Gastroesophageal sphincter (tissue), 4 donors: ENCODE data around the gene MRPS23. TPM values are rescaled to one million over a fixed set of nuclear protein-coding genes. Genes with fewer than 3 reads are reported as not detected.

Source experiments
- ATAC-seq: fragments of 150-250 bp; one replicate; pipeline ENCODE4 v1.9.1; 2016; ENCODE audit warnings: mild to moderate bottlenecking, moderate library complexity
- H3K27ac ChIP-seq, 4 donors: fragments of 200-600 bp; sonication (generic) in 3 of 4; 1 replicate in 3 of 4; 2 replicates in 1 of 4; pipeline ENCODE4 v1.5.1; 2016 to 2019
- H3K27me3 ChIP-seq: fragments of 200-600 bp; sonication (generic); one replicate; pipeline ENCODE4 v1.5.1; 2019
- H3K36me3 ChIP-seq, 2 donors: fragments of 200-600 bp; sonication (generic); one replicate each; pipeline ENCODE4 v1.5.1; 2019; ENCODE audit warnings: control low read depth in 1 of 2
- H3K4me1 ChIP-seq, 3 donors: fragments of 200-600 bp; sonication (generic); 1 replicate in 2 of 3; 2 replicates in 1 of 3; pipeline ENCODE4 v1.5.1; 2016 to 2019; ENCODE audit warnings: control low read depth in 2 of 3
- H3K4me3 ChIP-seq, 2 donors: fragments of 200-600 bp; sonication (generic); one replicate each; pipeline ENCODE4 v1.5.1; 2019; ENCODE audit warnings: mild to moderate bottlenecking in 1 of 2, moderate library complexity in 1 of 2
- H3K9me3 ChIP-seq, 3 donors: fragments of 200-600 bp; sonication (generic); one replicate each; pipeline ENCODE4 v1.5.1; 2017 to 2019; ENCODE audit warnings: control low read depth in 2 of 3
- EP300 ChIP-seq: sonication (generic); formaldehyde crosslinking; IDR thresholded peaks from one replicate; pipeline ENCODE4 v1.6.1; 2017; ENCODE audit warnings: antibody characterized with exemption, mild to moderate bottlenecking
- POLR2A ChIP-seq, 2 donors: fragments of 450-650 bp; IDR thresholded peaks; one replicate each; pipeline ENCODE4 v1.6.1; 2017; ENCODE audit warnings: antibody characterized with exemption in 2 of 2, mild to moderate bottlenecking in 2 of 2, moderate library complexity in 1 of 2
- POLR2AphosphoS5 ChIP-seq: sonication (generic); formaldehyde crosslinking; IDR thresholded peaks from one replicate; pipeline ENCODE4 v1.6.1; 2017; ENCODE audit warnings: antibody characterized with exemption
- WGBS, 2 donors: methylation state at CpG; one replicate each; pipeline ENCODE4 v1.1.5; 2018; ENCODE audit warnings: low coverage in 1 of 2; 5-methylcytosine and 5-hydroxymethylcytosine counted together
- total RNA-seq, 4 donors: library from RNA; depleted of rRNA; stranded (reverse); fragments of >200 nt; gene quantifications; one replicate each; pipeline ENCODE4 v1.1.0, GENCODE V29; 2016
- TF ChIP-seq, protein P1 (sequence below), 4 experiments: fragments of 200-600 bp in 2 of 4; fragments of 450-650 bp in 2 of 4; sonication (generic) in 1 of 4; IDR thresholded peaks; one replicate each; pipeline ENCODE4 v1.5.1; 2017 to 2019; ENCODE audit warnings: antibody characterized with exemption in 4 of 4, mild to moderate bottlenecking in 2 of 4, moderate library complexity in 2 of 4

Gene MRPS23
- total RNA-seq, 4 donors from 2014 or later = 23.0 to 24.8 (median 24.5) TPM

GRCh38 chr17:57861000-57861789, 11.4 kb upstream of the MRPS23 start:
- Histone ChIP-seq H3K4me1 (peaks cover 0 to 74% (median 27%) of the 10 kb centered on the region in 3 donors), H3K9me3 (no peaks in the 10 kb centered on the region), H3K4me3 (peak overlapping the region; percentile 42 to 63), H3K36me3 (peaks cover 0 to 22% of the 10 kb centered on the region in 2 donors), H3K27ac (peak overlapping the region; percentile 94 to 99 (median 98)), H3K27me3 (no peaks in the 10 kb centered on the region)
- WGBS, 2 donors = 0 to 1% methylated on average over 6 to 16 of the region's 34 CpGs
- TF ChIP-seq EP300 (no peak), POLR2A (IDR thresholded peaks at IDR 0.05) (no peak), POLR2AphosphoS5 (peak; percentile 58)
- TF ChIP-seq, protein P1, sequence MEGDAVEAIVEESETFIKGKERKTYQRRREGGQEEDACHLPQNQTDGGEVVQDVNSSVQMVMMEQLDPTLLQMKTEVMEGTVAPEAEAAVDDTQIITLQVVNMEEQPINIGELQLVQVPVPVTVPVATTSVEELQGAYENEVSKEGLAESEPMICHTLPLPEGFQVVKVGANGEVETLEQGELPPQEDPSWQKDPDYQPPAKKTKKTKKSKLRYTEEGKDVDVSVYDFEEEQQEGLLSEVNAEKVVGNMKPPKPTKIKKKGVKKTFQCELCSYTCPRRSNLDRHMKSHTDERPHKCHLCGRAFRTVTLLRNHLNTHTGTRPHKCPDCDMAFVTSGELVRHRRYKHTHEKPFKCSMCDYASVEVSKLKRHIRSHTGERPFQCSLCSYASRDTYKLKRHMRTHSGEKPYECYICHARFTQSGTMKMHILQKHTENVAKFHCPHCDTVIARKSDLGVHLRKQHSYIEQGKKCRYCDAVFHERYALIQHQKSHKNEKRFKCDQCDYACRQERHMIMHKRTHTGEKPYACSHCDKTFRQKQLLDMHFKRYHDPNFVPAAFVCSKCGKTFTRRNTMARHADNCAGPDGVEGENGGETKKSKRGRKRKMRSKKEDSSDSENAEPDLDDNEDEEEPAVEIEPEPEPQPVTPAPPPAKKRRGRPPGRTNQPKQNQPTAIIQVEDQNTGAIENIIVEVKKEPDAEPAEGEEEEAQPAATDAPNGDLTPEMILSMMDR (IDR thresholded peaks at IDR 0.05) = no peak
- peak; percentile 46 for ATAC-seq

DNA sequence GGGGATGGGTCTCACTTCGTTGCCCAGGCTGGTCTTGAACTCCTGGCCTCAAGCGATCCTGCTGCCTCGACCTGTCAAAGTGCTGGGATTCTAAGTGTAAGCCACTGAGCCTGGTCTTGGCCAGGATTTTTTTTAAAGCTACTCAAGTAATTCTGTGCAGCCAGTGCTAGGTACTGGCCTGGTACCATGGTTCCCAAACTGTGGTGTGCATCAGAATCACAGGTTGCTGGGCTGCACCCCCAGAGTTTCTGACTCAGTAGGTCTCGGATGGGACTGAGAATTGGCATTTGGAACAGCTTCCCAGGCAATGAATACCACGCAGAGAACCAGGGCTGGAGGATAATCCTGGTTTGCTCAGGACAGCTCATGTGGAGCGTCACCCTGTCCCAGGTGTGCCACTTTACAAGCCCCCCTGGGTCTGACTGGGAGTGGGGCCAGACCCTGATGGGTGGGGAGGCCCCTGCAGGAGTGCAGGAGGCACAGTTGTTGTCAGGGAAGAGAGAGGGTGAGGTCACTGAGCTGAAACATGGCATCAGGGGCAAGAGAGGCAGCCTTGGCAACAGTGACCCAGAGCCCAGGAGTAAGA, 10.7 kb upstream of the MRPS23 start:
- peaks cover 0 to 15% of the 10 kb centered on the region in 2 donors for H3K36me3 ChIP-seq
- H3K4me1 ChIP-seq = peaks cover 0 to 81% (median 27%) of the 10 kb centered on the region in 3 donors
- no peak for ATAC-seq
- peak overlapping the region; percentile 94 to 99 (median 98) for H3K27ac ChIP-seq
- peak overlapping the region in 1 of 2 donors; percentile 63 for H3K4me3 ChIP-seq
- no CpG with 5 or more reads among the region's 6 CpGs for WGBS, 2 donors
- H3K27me3 ChIP-seq = no peaks in the 10 kb centered on the region
- no peaks in the 10 kb centered on the region for H3K9me3 ChIP-seq
- TF ChIP-seq POLR2A (IDR thresholded peaks at IDR 0.05) = no peak
- TF ChIP-seq, protein P1 (IDR thresholded peaks at IDR 0.05) = no peak
- no peak for TF ChIP-seq POLR2AphosphoS5
- TF ChIP-seq EP300 = no peak

DNA sequence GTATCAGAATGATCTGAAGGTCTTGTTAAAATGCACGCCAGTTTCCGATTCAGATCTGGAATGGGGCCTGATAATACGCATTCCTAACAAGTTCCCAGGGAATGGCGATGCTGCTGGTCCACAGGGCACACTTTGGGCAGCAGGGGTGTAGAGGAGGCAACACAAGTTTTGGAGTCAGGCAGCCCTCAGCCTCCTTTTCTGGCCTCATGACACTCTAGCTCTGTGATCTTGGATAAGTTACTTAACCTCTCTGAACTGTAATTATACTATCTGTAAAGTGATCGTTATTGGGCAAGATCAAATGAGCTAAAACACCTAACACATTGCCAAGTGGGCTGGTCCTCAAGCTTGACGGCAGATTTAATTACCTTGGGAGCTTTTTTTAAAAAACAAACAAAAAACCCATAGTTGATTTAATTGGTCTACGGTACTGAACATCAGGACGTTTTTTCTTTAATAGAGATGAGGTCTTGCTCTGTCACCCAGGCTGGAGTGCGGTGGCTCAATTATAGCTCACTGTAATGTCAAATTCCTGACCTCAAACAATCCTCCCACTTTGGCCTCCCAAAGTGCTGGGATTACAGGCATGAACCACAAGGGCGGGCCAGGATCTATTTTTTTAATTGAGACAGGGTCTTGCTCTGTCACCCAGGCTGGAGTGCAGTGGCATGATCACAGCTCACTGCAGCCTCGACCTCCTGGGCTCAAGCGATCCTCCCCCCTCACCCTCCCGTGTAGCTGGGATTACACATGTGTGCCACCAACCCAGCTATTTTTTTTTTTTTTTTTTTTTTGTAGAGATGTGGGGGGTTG, 10.0 kb upstream of the MRPS23 start:
- WGBS, 2 donors = 44 to 47% methylated on average over 9 to 10 of the region's 13 CpGs

DNA sequence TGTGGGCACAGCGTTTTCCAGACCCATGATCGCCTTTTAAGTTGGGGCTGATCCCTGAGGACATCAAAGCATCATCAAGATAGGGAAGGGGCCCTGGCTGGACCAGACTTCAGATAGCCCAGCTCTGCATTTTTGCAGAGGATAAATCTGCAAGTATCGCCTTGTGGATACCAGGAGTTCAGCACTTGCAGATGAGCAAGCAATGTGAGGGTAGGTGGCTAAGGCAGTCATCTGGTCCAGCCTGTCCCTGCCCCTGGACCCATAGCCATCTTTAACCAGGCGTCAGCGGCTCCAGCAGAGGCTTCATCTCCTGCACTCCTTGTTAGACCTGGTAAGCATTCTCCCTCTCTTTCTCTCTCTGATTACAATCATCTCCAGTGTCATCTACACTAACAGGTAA, 9.0 kb upstream of the MRPS23 start:
- TF ChIP-seq POLR2AphosphoS5 (no peak), EP300 (no peak), POLR2A (IDR thresholded peaks at IDR 0.05) (no peak)
- TF ChIP-seq, protein P1 (IDR thresholded peaks at IDR 0.05) = no peak
- no peaks in the 10 kb centered on the region for H3K27me3 ChIP-seq
- ATAC-seq = no peak
- H3K4me1 ChIP-seq = peaks cover 0 to 88% (median 27%) of the 10 kb centered on the region in 3 donors
- H3K36me3 ChIP-seq = no peaks in the 10 kb centered on the region
- no peak overlapping the region for H3K4me3 ChIP-seq
- H3K9me3 ChIP-seq = no peaks in the 10 kb centered on the region
- H3K27ac ChIP-seq = peak overlapping the region in 3 of 4 donors; percentile 97 to 99 (median 98)
- WGBS, 2 donors = 74 to 79% methylated on average over 2 of the region's 5 CpGs

More for the DNA sequence above, 10.0 kb upstream of the MRPS23 start:
- no peak overlapping the region for H3K4me3 ChIP-seq
- H3K9me3 ChIP-seq = no peaks in the 10 kb centered on the region
- peak overlapping the region; percentile 94 to 99 (median 98) for H3K27ac ChIP-seq
- TF ChIP-seq EP300 (no peak), POLR2A (IDR thresholded peaks at IDR 0.05) (no peak), POLR2AphosphoS5 (no peak)
- TF ChIP-seq, protein P1 (IDR thresholded peaks at IDR 0.05) = no peak
- H3K4me1 ChIP-seq = peaks cover 0 to 88% (median 27%) of the 10 kb centered on the region in 3 donors
- no peak for ATAC-seq
- H3K36me3 ChIP-seq = peaks cover 0 to 8% of the 10 kb centered on the region in 2 donors
- H3K27me3 ChIP-seq = no peaks in the 10 kb centered on the region
